K562 (cell line): ENCODE measurements around the gene RNF31. TPM values are rescaled to one million over a fixed set of nuclear protein-coding genes. Genes with fewer than 3 reads are reported as not detected.
A peak's percentile ranks its signal among the peaks of the same experiment; 100 is the strongest.

Experiments
- FUS ChIP-seq: fragments of 200-400 bp; formaldehyde crosslinking; optimal IDR thresholded peaks from 2 replicates; pipeline ENCODE3; 2017; ENCODE audit warnings: low read depth, low read length
- MAFG ChIP-seq: fragments of 450-650 bp; conservative IDR thresholded peaks from 2 replicates; pipeline ENCODE4 v1.6.1; 2016; ENCODE audit warnings: missing genetic modification characterization, missing compliant biosample characterization
- NRF1 ChIP-seq, 2 experiments: fragments of 450-650 bp; IDR thresholded peaks in 1 of 2; conservative IDR thresholded peaks in 1 of 2; 2 replicates each; pipeline ENCODE4 v1.6.1; 2014; ENCODE audit warnings: mild to moderate bottlenecking in 2 of 2
- POLR2AphosphoS2 ChIP-seq: IDR thresholded peaks from 2 replicates; pipeline ENCODE4 v1.6.1; 2012; ENCODE audit warnings: low read length, improper control_type of control experiment
- PTRF ChIP-seq: fragments of 450-650 bp; IDR thresholded peaks from 2 replicates; pipeline ENCODE4 v1.6.1; 2016; ENCODE audit warnings: mild to moderate bottlenecking, missing genetic modification characterization, missing compliant biosample characterization
- RAD51 ChIP-seq: fragments of 450-650 bp; IDR thresholded peaks from 2 replicates; pipeline ENCODE4 v1.7.1; 2016; ENCODE audit warnings: low read depth, mild to moderate bottlenecking, borderline replicate concordance
- TRIM24 ChIP-seq, 2 experiments: fragments of 450-650 bp; IDR thresholded peaks; 2 replicates each; pipeline ENCODE4 v1.6.1; 2016
- ZBTB2 ChIP-seq: fragments of 450-650 bp; IDR thresholded peaks from 2 replicates; pipeline ENCODE4 v1.6.1; 2016; ENCODE audit warnings: antibody characterized with exemption
- ZNF253 ChIP-seq: fragments of 250-450 bp; sonication (Bioruptor Pico); conservative IDR thresholded peaks from 2 replicates; pipeline ENCODE4 v1.6.1; 2021; ENCODE audit warnings: mild to moderate bottlenecking
- ZNF398 ChIP-seq: fragments of 250-450 bp; sonication (Bioruptor Pico); IDR thresholded peaks from 2 replicates; pipeline ENCODE4 v1.8.0; 2021; ENCODE audit warnings: moderate library complexity, mild to moderate bottlenecking, inconsistent platforms
- ZNF408 ChIP-seq: fragments of 250-450 bp; sonication (Bioruptor Pico); IDR thresholded peaks from 2 replicates; pipeline ENCODE4 v1.4.0; 2020; ENCODE audit warnings: low read depth, mild to moderate bottlenecking, moderate library complexity
- polyA plus RNA-seq, 8 experiments: library from polyadenylated mRNA; depleted of rRNA in 4 of 8; stranded (reverse) in 5 of 8; unstranded in 3 of 8; fragments of >200 nt; fragmentation: Nextera tagmentation in 2 of 8; fragmentation: Illumina TruSeq in 1 of 8; extraction: Ambion mirVana in 2 of 8; extraction: Trizol in 1 of 8; gene quantifications; 2 replicates each; pipeline versions ENCODE4 v1.2.1 to v1.2.3, GENCODE V29; 2011 to 2014; ENCODE audit warnings: inconsistent platforms in 1 of 8, missing spikeins in 1 of 8
- total RNA-seq, 7 experiments: library from RNA; depleted of rRNA in 6 of 7; stranded (reverse); fragments of >200 nt in 6 of 7; fragmentation: Illumina TruSeq in 2 of 7; extraction: Trizol in 2 of 7; gene quantifications; 2 replicates each; pipeline versions ENCODE4 v1.2.1 to v1.2.3, GENCODE V29; 2011 to 2021; ENCODE audit warnings: low replicate concordance in 1 of 7
- TF ChIP-seq, protein P1 (sequence below): fragments of 250-450 bp; sonication (Bioruptor Pico); IDR thresholded peaks from 2 replicates; pipeline ENCODE4 v1.9.0; 2021; ENCODE audit warnings: mild to moderate bottlenecking
- TF ChIP-seq, protein P2 (sequence below), 2 experiments: fragments of 450-650 bp; formaldehyde crosslinking in 1 of 2; IDR thresholded peaks; 2 replicates each; pipeline versions ENCODE4 v1.4.0 to v1.6.1; 2014 to 2020; ENCODE audit warnings: mild to moderate bottlenecking in 2 of 2, borderline replicate concordance in 1 of 2, low read depth in 1 of 2

The RNF31 gene
- total and polyA plus RNA-seq, 9 of the 15 experiments (the other 6 are each of a cell fraction or from before 2014, with no cell fraction given), result 3.1 to 47.6 (median 19.1) TPM

DNA sequence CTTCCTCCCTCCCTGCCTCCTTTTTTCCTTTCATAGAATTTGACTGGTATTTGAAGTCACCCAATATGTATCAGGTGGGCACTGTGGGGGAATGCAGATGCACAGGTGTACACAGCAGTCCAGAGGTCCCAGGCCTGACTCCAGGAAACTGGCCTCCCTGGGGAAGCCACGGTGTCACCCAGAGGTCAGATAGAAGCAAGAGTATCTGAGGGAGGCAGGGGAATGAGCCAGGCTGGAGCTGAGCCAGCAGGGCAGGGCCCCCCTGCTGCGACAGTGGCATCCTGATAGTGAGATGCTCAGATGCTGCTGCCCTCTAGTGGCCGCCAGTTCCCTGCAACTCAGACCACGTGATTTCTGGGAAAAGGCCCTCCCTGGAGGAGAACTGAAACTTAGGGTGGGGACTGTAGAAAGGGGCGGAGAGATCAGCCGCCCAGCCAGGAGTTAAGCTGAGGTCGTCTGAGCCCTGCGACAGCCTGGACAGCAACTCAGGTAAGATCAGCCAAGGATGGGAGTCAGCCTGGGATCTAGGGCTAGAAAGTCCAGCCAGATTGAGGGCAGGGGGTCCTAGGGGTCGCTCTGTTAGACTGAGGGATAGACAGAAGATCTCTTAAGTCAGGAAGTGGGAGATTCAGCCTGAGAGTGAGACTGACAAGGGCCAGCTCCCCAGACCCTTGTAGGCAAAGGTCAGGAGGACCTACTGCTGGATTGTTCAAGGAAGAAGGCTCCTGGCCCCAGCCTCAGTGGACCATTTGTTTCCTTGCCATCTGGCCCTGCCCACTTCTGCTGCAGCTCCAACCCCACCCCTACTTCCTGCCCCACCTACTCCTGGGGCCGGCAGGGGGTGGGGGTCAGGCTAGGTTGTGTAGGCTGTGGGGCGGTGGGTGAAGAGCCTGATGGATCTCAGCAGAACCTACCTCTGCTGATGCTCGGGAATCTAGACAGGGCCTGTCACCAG, 13.8 kb downstream of the RNF31 start, which contains the start of gene IRF9 (continued):
- TF ChIP-seq ZNF398 (CRISPR knock-in tag), result no peak
- TF ChIP-seq ZNF408 (CRISPR knock-in tag), result no peak
- TF ChIP-seq MAFG, result no peak
- TF ChIP-seq PTRF, result no peak
- 0 out of 4 replicates have a peak, but pooled peaks of 1 of the 2 experiments have one; percentile 13 for TF ChIP-seq TRIM24 (IDR thresholded peaks at IDR 0.05)
- TF ChIP-seq RAD51, result peak; percentile 95
- TF ChIP-seq, protein P1, sequence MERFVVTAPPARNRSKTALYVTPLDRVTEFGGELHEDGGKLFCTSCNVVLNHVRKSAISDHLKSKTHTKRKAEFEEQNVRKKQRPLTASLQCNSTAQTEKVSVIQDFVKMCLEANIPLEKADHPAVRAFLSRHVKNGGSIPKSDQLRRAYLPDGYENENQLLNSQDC (CRISPR knock-in tag), result no peak
- TF ChIP-seq NRF1 (conservative IDR thresholded peaks at IDR 0.05 in 1 of 2, IDR thresholded peaks at IDR 0.05 in 1 of 2), result peak in 1 of 2 experiments; percentile 25; a peak in 1 of 4 replicates
- TF ChIP-seq POLR2AphosphoS2, result peak; percentile 85
- TF ChIP-seq FUS, result no peak
- TF ChIP-seq, protein P2, sequence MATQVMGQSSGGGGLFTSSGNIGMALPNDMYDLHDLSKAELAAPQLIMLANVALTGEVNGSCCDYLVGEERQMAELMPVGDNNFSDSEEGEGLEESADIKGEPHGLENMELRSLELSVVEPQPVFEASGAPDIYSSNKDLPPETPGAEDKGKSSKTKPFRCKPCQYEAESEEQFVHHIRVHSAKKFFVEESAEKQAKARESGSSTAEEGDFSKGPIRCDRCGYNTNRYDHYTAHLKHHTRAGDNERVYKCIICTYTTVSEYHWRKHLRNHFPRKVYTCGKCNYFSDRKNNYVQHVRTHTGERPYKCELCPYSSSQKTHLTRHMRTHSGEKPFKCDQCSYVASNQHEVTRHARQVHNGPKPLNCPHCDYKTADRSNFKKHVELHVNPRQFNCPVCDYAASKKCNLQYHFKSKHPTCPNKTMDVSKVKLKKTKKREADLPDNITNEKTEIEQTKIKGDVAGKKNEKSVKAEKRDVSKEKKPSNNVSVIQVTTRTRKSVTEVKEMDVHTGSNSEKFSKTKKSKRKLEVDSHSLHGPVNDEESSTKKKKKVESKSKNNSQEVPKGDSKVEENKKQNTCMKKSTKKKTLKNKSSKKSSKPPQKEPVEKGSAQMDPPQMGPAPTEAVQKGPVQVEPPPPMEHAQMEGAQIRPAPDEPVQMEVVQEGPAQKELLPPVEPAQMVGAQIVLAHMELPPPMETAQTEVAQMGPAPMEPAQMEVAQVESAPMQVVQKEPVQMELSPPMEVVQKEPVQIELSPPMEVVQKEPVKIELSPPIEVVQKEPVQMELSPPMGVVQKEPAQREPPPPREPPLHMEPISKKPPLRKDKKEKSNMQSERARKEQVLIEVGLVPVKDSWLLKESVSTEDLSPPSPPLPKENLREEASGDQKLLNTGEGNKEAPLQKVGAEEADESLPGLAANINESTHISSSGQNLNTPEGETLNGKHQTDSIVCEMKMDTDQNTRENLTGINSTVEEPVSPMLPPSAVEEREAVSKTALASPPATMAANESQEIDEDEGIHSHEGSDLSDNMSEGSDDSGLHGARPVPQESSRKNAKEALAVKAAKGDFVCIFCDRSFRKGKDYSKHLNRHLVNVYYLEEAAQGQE (IDR thresholded peaks at IDR 0.05; ENCODE audit: borderline replicate concordance), result peak; percentile 87
- TF ChIP-seq, protein P2 (CRISPR knock-in tag; IDR thresholded peaks at IDR 0.05; ENCODE audit: low read depth), result peak; percentile 19; the same call in 1 of the 2 replicates
- no peak for TF ChIP-seq ZNF253 (CRISPR knock-in tag)
- TF ChIP-seq ZBTB2, result peak; percentile 51; the same call in 1 of the 2 replicates
